ENCODE data around the gene RASSF5. TPM values are rescaled to one million over a fixed set of nuclear protein-coding genes. Genes with fewer than 3 reads are reported as not detected.

Gene RASSF5
- polyA plus RNA-seq, 1 of the 3 experiments (the other 2 are of a cell fraction): 2.2 TPM

DNA sequence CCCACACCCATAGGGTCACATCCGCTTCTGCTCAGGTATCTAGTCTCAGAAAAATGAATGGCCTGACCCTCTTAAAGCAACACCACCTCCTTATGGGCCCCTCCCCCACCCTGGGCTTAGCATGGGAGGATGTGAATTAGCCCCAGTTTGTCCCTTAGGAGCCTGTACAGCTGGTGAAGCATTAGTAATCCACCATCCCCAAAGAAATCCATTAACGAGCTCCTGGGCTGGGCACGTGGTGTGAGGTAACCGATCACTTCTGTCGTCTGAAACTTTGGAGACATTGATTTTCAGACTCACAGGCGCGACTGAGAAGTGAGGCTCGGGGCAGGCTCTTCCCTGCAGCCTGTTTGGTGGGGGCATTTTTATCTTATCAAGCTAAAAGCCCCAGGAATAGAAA is 10.5 kb downstream of the RASSF5 start:
- H3K79me2 ChIP-seq (ENCODE audit: insufficient read depth): no peaks in the 10 kb centered on the region
- H3K9me3 ChIP-seq: no peaks in the 10 kb centered on the region
- no peaks in the 10 kb centered on the region for H4K20me1 ChIP-seq (ENCODE audit: insufficient read depth)
- no peak overlapping the region for H2AFZ ChIP-seq (ENCODE audit: low read depth)
- no peaks in the 10 kb centered on the region for H3K36me3 ChIP-seq (replicated peaks in 1 of 2; ENCODE audit: control insufficient read depth in 1 of 2, insufficient read depth in 2 of 2, low read length in 1 of 2)
- peaks cover 9 to 14% of the 10 kb centered on the region in 2 experiments; a peak in 2 of 4 replicates for H3K4me1 ChIP-seq (ENCODE audit: control insufficient read depth in 1 of 2, insufficient read depth in 2 of 2, low read depth in 1 of 2, low read length in 1 of 2)
- no peak for TF ChIP-seq GABPA (IDR thresholded peaks at IDR 0.05; ENCODE audit: low read depth)
- TF ChIP-seq, protein P1, sequence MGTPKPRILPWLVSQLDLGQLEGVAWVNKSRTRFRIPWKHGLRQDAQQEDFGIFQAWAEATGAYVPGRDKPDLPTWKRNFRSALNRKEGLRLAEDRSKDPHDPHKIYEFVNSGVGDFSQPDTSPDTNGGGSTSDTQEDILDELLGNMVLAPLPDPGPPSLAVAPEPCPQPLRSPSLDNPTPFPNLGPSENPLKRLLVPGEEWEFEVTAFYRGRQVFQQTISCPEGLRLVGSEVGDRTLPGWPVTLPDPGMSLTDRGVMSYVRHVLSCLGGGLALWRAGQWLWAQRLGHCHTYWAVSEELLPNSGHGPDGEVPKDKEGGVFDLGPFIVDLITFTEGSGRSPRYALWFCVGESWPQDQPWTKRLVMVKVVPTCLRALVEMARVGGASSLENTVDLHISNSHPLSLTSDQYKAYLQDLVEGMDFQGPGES (IDR thresholded peaks at IDR 0.05; ENCODE audit: low read depth, low read length): no peak
- no peak for TF ChIP-seq CTCF (IDR thresholded peaks at IDR 0.05)
- TF ChIP-seq MAX (IDR thresholded peaks at IDR 0.05; ENCODE audit: low read depth): no peak
- TF ChIP-seq GATA2 (CRISPR knock-in tag; IDR thresholded peaks at IDR 0.05): no peak
- TF ChIP-seq TAF1 (IDR thresholded peaks at IDR 0.05; ENCODE audit: borderline replicate concordance, low read depth, low read length): no peak
- no peak overlapping the region for H3K9ac ChIP-seq
- no peak overlapping the region for H3K4me2 ChIP-seq
- H3K9me2 ChIP-seq: no peaks in the 10 kb centered on the region
- H3K27ac ChIP-seq (ENCODE audit: low read depth in 2 of 2, low read length in 1 of 2): no peak overlapping the region
- no peaks in the 10 kb centered on the region for H3K27me3 ChIP-seq (ENCODE audit: insufficient read depth)
- H3F3A ChIP-seq (replicated peaks; ENCODE audit: insufficient read depth): no peaks in the 10 kb centered on the region
- no peak overlapping the region for H3K4me3 ChIP-seq (ENCODE audit: low read depth in 2 of 2, low read length in 1 of 2)
- ChIA-PET POLR2A (no interaction called here), CTCF (interaction anchor here (0.6 to 2.6 kb wide), 7 partner anchors 11 to 147 kb away, joined by 3 to 11 read pairs (median 4); partner anchors contain the start of gene RASSF5)
- DNase-seq: no peak
- WGBS (ENCODE audit: low lambda C conversion rate): 88% methylated on average over 8 of the region's 8 CpGs

DNA sequence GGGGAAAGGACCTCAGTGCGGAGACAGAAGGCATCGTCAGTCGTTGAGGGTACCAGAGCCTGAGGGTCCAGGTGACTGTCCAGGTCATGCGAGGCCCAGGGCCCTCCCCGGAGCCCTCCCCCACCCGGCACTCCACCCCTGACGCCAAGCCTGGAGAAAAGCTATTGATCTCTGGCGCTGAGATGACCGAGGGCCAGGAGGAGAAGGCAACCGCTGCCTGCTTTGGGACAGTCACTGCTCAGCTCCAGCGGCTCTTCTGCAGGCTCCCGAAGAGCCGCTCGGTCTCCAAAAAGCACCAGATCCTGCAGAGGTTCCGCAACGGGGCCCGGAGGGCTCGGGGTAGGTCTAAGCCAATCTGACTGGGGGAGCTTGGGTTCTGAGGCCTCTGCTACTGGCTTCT is 10.9 kb downstream of the RASSF5 start:
- Histone ChIP-seq H3K27me3 (ENCODE audit: insufficient read depth) (no peaks in the 10 kb centered on the region), H4K20me1 (ENCODE audit: insufficient read depth) (no peaks in the 10 kb centered on the region), H3K79me2 (ENCODE audit: insufficient read depth) (no peaks in the 10 kb centered on the region), H3K4me1 (ENCODE audit: control insufficient read depth in 1 of 2, insufficient read depth in 2 of 2, low read depth in 1 of 2, low read length in 1 of 2) (peaks cover 7 to 10% of the 10 kb centered on the region in 2 experiments; a peak in 2 of 4 replicates), H3K36me3 (replicated peaks in 1 of 2; ENCODE audit: control insufficient read depth in 1 of 2, insufficient read depth in 2 of 2, low read length in 1 of 2) (no peaks in the 10 kb centered on the region), H3K9me2 (no peaks in the 10 kb centered on the region), H3K27ac (ENCODE audit: low read depth in 2 of 2, low read length in 1 of 2) (no peak overlapping the region), H3K9me3 (no peaks in the 10 kb centered on the region), H3K4me3 (ENCODE audit: low read depth in 2 of 2, low read length in 1 of 2) (no peak overlapping the region), H2AFZ (ENCODE audit: low read depth) (no peak overlapping the region), H3K4me2 (no peak overlapping the region), H3F3A (replicated peaks; ENCODE audit: insufficient read depth) (no peaks in the 10 kb centered on the region), H3K9ac (no peak overlapping the region)
- WGBS (ENCODE audit: low lambda C conversion rate): 88% methylated on average over 11 of the region's 18 CpGs
- CTCF ChIA-PET: interaction anchor here (0.6 to 2.6 kb wide), 6 partner anchors 26 to 146 kb away, joined by 4 to 11 read pairs (median 4); no protein-coding TSS in a partner anchor
- POLR2A ChIA-PET: no interaction called here
- no peak for DNase-seq
- no peak for TF ChIP-seq RFX5 (IDR thresholded peaks at IDR 0.05; ENCODE audit: low read length)
- TF ChIP-seq, protein P2, sequence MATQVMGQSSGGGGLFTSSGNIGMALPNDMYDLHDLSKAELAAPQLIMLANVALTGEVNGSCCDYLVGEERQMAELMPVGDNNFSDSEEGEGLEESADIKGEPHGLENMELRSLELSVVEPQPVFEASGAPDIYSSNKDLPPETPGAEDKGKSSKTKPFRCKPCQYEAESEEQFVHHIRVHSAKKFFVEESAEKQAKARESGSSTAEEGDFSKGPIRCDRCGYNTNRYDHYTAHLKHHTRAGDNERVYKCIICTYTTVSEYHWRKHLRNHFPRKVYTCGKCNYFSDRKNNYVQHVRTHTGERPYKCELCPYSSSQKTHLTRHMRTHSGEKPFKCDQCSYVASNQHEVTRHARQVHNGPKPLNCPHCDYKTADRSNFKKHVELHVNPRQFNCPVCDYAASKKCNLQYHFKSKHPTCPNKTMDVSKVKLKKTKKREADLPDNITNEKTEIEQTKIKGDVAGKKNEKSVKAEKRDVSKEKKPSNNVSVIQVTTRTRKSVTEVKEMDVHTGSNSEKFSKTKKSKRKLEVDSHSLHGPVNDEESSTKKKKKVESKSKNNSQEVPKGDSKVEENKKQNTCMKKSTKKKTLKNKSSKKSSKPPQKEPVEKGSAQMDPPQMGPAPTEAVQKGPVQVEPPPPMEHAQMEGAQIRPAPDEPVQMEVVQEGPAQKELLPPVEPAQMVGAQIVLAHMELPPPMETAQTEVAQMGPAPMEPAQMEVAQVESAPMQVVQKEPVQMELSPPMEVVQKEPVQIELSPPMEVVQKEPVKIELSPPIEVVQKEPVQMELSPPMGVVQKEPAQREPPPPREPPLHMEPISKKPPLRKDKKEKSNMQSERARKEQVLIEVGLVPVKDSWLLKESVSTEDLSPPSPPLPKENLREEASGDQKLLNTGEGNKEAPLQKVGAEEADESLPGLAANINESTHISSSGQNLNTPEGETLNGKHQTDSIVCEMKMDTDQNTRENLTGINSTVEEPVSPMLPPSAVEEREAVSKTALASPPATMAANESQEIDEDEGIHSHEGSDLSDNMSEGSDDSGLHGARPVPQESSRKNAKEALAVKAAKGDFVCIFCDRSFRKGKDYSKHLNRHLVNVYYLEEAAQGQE (IDR thresholded peaks at IDR 0.05; ENCODE audit: low read depth, low read length): no peak
- TF ChIP-seq RAD21 (IDR thresholded peaks at IDR 0.05; ENCODE audit: low read length): no peak
- no peak for TF ChIP-seq SMC3 (IDR thresholded peaks at IDR 0.05; ENCODE audit: low read depth, low read length)
- TF ChIP-seq FOXJ3 (CRISPR knock-in tag; IDR thresholded peaks at IDR 0.05): no peak
- TF ChIP-seq EP300 (IDR thresholded peaks at IDR 0.05; ENCODE audit: borderline replicate concordance in 1 of 2, low read depth in 1 of 2, low read length in 1 of 2): no peak
- no peak for TF ChIP-seq ZBTB33 (IDR thresholded peaks at IDR 0.05; ENCODE audit: borderline replicate concordance, low read depth)
- TF ChIP-seq POLR2AphosphoS5 (IDR thresholded peaks at IDR 0.05; ENCODE audit: low read depth, low read length): no peak
- TF ChIP-seq RXRA (IDR thresholded peaks at IDR 0.05; ENCODE audit: borderline replicate concordance, low read depth): no peak
- no peak for TF ChIP-seq MAX (IDR thresholded peaks at IDR 0.05; ENCODE audit: low read depth)
- no peak for TF ChIP-seq NFIC (IDR thresholded peaks at IDR 0.05; ENCODE audit: borderline replicate concordance)
- no peak for TF ChIP-seq MXI1 (IDR thresholded peaks at IDR 0.05; ENCODE audit: low read depth, low read length)
- no peak for TF ChIP-seq ELF1 (IDR thresholded peaks at IDR 0.05)
